AG04449 (cell line): ENCODE results near the gene SARNP.

Experiments used
- CTCF ChIA-PET: fragments of 350-600 bp; formaldehyde crosslinking; extraction: SDS; loops from one replicate; lab custom pipeline; 2021; ENCODE audit warnings: antibody characterized with exemption; lab: Yijun Ruan, JAX
- POLR2A ChIA-PET: fragments of 400-600, 350-600 bp; formaldehyde crosslinking; extraction: SDS; loops from one replicate; lab custom pipeline; 2020; ENCODE audit warnings: antibody characterized with exemption, inconsistent platforms; lab: Yijun Ruan, JAX
- DNase-seq: peaks from one replicate; pipeline ENCODE4 v3.0.0-alpha.2; 2010; ENCODE audit warnings: low read depth, low spot score
- H3K4me3 ChIP-seq: 2 replicates; pipeline ENCODE4 v1.5.1; 2011; ENCODE audit warnings: low read depth, mild to moderate bottlenecking, control low read depth, low read length
- TF ChIP-seq, protein P1 (sequence below): IDR thresholded peaks from one replicate; pipeline ENCODE4 v1.5.1; 2011; ENCODE audit warnings: mild to moderate bottlenecking, moderate library complexity, low read length, control low read depth, inconsistent platforms; ENCODE audit not compliant: insufficient read depth; ENCODE audit errors: missing control alignments

Gene SARNP

DNA sequence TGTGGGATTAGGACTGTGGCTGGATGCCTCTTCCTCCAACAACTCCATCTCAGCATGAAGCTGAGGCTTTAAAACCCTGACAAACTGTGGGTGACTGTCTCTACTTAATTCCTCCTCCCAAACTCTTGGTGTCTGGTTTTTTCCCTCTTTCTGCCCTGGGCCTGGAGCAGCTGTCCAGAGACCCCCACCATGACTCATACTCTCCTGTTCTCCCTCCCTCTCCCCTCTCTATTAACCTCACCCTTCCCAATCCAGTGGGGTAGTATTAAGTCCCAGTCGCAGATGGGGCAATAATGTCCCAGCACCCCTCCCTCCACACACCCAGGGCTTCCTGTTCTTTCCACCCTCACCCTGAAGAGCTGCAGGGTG, 13.9 kb upstream of the SARNP start:
- TF ChIP-seq, protein P1, sequence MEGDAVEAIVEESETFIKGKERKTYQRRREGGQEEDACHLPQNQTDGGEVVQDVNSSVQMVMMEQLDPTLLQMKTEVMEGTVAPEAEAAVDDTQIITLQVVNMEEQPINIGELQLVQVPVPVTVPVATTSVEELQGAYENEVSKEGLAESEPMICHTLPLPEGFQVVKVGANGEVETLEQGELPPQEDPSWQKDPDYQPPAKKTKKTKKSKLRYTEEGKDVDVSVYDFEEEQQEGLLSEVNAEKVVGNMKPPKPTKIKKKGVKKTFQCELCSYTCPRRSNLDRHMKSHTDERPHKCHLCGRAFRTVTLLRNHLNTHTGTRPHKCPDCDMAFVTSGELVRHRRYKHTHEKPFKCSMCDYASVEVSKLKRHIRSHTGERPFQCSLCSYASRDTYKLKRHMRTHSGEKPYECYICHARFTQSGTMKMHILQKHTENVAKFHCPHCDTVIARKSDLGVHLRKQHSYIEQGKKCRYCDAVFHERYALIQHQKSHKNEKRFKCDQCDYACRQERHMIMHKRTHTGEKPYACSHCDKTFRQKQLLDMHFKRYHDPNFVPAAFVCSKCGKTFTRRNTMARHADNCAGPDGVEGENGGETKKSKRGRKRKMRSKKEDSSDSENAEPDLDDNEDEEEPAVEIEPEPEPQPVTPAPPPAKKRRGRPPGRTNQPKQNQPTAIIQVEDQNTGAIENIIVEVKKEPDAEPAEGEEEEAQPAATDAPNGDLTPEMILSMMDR: no peak
- peak overlapping the region; percentile 78 for H3K4me3 ChIP-seq
- ChIA-PET CTCF (interaction anchor here (0.6 to 3.6 kb wide), 6 partner anchors 10 to 99 kb away, joined by 3 to 20 read pairs (median 8); partner anchors contain the start of genes MMP19 and PYM1), POLR2A (interaction anchor here (1.5 to 3.7 kb wide), 4 partner anchors 12 to 86 kb away, joined by 3 to 31 read pairs (median 22); partner anchors contain the start of genes MMP19, ORMDL2 and SARNP)
- DNase-seq: no peak

DNA sequence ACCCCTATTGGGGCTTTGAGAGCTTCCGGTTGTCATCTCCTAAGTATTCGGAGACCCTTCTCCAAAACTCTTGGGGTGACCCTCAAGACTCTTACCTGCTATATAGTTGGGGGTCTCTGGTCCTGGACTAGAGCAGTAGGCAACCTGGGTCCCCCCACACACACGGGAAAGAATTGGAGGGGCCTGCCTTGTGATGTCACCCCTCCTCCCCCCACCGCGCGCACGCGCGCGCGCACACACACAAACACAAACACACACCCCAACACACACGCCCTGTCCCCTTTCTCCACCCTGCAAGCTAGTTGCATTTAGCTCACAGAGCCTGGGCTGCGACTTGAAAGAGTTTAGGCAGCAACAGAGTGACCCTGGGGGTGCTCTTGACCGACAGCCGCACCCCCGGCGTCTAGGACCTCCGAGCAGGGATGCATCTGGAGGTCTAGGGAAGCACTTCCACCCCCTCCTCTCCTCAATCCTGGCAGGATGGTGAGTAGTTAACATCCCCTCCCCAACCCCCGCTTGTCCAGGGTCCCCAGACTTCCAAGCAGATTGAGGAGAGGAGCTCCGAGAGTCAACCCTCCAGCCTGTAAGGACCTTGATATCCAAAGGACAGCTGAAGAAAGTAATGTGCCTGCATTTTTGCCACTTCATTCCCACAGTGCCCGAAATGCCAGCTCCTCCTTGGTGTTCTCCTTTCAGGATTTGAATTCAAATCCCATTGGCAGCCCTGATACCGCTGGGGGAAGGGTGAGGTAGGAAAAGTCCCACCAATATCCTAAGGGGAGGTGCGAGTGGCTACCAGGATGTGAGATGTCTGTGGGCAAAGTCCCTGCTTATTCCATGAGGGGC, 13.3 kb upstream of the SARNP start:
- POLR2A ChIA-PET: interaction anchor here (0.6 to 3.7 kb wide), 10 partner anchors 12 to 143 kb away, joined by 3 to 31 read pairs (median 8); partner anchors contain the start of genes MMP19, ORMDL2, RAB5B and SARNP
- TF ChIP-seq, protein P1: no peak
- DNase-seq: no peak
- peak overlapping the region; percentile 78 for H3K4me3 ChIP-seq
- CTCF ChIA-PET: interaction anchor here (0.6 to 3.6 kb wide), 13 partner anchors 10 to 109 kb away, joined by 3 to 20 read pairs (median 4); partner anchors contain the start of genes MMP19, PYM1 and SARNP

DNA sequence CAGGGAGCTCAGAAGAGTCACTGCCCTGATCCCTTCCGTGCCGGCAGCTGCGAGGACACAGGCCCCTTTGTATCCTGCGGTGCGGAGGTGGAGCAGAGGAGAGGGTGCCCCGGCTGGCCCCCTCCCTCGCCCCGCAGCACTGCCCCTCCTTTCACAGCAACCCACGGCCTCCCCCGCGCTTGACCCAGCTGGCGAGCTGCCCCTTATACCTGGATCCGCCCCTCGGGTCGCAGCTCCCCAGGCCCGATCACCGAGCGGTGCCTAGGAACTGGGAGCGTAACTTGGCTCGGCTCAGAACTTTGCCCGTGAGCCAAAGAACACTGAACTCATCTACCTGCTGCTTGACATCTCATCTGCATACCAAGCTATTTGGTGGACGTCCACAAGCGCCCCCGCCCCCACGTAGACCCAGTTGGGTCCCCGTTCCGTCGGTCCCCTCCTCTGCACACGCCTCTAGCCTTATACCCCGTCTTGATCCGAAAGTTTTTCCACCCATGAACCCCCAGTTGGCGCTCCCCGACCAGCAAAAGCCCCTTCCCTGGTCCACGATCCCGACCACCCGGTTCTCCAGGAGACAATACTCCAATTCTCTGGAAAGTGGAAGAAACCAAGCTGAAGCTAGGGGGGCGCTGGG, 12.6 kb upstream of the SARNP start:
- POLR2A ChIA-PET: interaction anchor here (0.6 to 3.7 kb wide), 13 partner anchors 12 to 144 kb away, joined by 3 to 31 read pairs (median 5); partner anchors contain the start of genes MMP19, ORMDL2, RAB5B and SARNP
- no peak for DNase-seq
- CTCF ChIA-PET: interaction anchor here (1.0 to 3.6 kb wide), 12 partner anchors 9 to 114 kb away, joined by 3 to 20 read pairs (median 4); partner anchors contain the start of genes MMP19, PYM1 and SARNP
- H3K4me3 ChIP-seq: peak overlapping the region; percentile 78
- TF ChIP-seq, protein P1: no peak

DNA sequence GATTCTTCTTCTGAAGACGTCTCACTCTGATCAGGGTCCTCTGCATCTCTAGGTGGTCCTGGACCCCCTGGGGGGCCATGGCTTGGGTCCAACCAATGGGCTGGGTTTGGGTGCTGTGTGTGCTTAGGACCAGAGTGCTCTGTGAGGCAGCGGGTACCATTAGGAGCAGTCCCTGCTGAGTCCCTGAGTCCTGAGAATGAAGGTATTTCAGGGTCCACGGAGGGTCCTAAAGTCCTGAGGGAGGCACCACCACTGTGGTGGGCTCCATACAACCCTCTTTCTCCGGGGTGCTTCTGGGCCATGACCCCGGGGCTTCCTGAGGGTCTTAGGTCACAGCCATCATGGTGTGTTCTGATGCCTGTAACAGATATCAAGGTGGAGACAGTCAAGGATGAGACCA, 10.8 kb upstream of the SARNP start:
- H3K4me3 ChIP-seq: peak overlapping the region; percentile 78; the same call in 1 of the 2 replicates
- POLR2A ChIA-PET: interaction anchor here (3.1 to 3.7 kb wide), 2 partner anchors 11 to 19 kb away, joined by 27 to 31 read pairs; partner anchors contain the start of genes ORMDL2 and SARNP
- DNase-seq: no peak
- CTCF ChIA-PET: interaction anchor here (2.2 to 3.6 kb wide), 4 partner anchors 8 to 112 kb away, joined by 5 to 20 read pairs (median 14); partner anchors contain the start of gene PYM1
- TF ChIP-seq, protein P1: no peak

DNA sequence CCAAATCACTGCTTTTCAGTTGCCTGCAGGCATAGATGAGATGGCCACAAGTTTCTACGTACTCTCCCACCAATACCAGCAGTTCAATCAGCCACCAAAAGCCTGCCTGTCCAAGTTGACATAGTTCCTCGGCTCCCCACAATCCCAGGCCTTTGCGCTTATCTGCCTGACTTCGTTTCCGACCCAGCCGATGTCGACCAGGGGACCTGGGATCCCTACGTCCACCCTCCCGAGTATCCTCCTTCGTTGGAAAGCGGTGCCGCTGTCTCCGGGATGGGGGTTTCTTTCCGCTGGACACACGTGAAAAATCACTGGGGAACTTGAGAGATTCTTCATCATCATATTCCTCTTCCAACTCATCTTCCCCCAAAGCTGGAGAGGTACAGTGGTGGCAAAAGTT, 10.3 kb upstream of the SARNP start:
- DNase-seq: no peak
- CTCF ChIA-PET: interaction anchor here (0.9 to 3.6 kb wide), 5 partner anchors 9 to 112 kb away, joined by 4 to 16 read pairs (median 6); partner anchors contain the start of genes ORMDL2, PYM1 and SARNP
- peak overlapping the region; percentile 3; the same call in 1 of the 2 replicates for H3K4me3 ChIP-seq
- TF ChIP-seq, protein P1: no peak
- POLR2A ChIA-PET: no interaction called here
